ENCODE results near the gene DOCK8. TPM values are rescaled to one million over a fixed set of nuclear protein-coding genes. Genes with fewer than 3 reads are reported as not detected.
A peak's percentile ranks its signal among the peaks of the same experiment; 100 is the strongest.

The DOCK8 gene
- total and polyA plus RNA-seq, 3 donors from 2014 or later, result 46.7 to 63.9 (median 51.4) TPM

- Histone ChIP-seq H3K27me3 (no peaks in the 10 kb centered on the region), H3K4me1 (no peaks in the 10 kb centered on the region), H3K4me3 (no peak overlapping the region), H3K27ac (no peak overlapping the region), H3K9me3 (no peaks in the 10 kb centered on the region), H3K36me3 (ENCODE audit: low read depth, missing control alignments) (no peaks in the 10 kb centered on the region)
- intact Hi-C loops (cut with DNase I; ENCODE audit: low total_unique reads), result no loop called here
- WGBS, 2 donors, result 33 to 78% methylated on average over 2 of the region's 2 CpGs
- TF ChIP-seq, protein P1, sequence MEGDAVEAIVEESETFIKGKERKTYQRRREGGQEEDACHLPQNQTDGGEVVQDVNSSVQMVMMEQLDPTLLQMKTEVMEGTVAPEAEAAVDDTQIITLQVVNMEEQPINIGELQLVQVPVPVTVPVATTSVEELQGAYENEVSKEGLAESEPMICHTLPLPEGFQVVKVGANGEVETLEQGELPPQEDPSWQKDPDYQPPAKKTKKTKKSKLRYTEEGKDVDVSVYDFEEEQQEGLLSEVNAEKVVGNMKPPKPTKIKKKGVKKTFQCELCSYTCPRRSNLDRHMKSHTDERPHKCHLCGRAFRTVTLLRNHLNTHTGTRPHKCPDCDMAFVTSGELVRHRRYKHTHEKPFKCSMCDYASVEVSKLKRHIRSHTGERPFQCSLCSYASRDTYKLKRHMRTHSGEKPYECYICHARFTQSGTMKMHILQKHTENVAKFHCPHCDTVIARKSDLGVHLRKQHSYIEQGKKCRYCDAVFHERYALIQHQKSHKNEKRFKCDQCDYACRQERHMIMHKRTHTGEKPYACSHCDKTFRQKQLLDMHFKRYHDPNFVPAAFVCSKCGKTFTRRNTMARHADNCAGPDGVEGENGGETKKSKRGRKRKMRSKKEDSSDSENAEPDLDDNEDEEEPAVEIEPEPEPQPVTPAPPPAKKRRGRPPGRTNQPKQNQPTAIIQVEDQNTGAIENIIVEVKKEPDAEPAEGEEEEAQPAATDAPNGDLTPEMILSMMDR (IDR thresholded peaks at IDR 0.05), result no peak
- TF ChIP-seq POLR2A (IDR thresholded peaks at IDR 0.05), result no peak
- no peak for DNase-seq
These were observed 223.4 kb downstream of the DOCK8 start for GRCh38 chr9:438066-438465.

DNA sequence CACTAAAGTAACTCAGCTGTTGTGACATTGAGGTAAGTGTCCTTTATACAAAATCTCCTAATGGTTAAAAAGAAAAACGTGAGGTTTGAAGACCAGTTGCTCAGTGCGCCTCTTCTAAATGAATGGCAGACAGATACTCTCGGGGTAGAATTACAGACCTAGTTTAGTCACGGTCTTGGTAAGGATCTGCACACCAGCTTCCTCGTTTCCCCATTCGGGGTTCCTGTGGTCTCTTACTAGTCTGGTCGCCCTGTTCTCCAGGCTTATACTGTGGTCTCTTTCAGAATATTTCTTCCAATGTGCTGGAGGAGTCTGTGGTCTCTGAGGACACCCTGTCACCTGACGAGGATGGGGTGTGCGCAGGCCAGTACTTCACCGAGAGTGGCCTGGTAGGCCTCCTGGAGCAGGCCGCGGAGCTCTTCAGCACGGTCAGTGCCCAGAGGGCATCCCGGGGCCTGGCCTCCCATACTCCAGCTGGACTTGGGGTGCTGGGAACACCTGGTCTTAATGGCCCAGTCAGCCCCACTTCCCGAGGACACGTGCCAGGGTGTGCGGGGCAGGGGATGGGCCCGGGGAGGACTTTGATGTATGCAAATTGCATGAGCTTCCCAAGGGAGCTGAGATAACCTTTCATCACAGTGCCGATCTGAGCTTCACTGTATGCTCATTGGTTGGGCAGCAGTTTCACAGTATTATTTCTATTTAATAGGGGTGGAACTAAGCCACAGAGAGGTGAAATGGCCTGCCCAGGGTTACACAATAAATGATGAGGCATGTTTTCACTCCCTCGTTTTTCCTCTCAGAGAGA lies 224.5 kb downstream of the DOCK8 start:
- H3K27ac ChIP-seq, result no peak overlapping the region
- no peak for TF ChIP-seq POLR2A (IDR thresholded peaks at IDR 0.05)
- TF ChIP-seq, protein P1 (IDR thresholded peaks at IDR 0.05), result no peak
- no peak for DNase-seq
- no peaks in the 10 kb centered on the region for H3K9me3 ChIP-seq
- H3K4me1 ChIP-seq, result no peaks in the 10 kb centered on the region
- H3K27me3 ChIP-seq, result no peaks in the 10 kb centered on the region
- H3K4me3 ChIP-seq, result no peak overlapping the region
- no peaks in the 10 kb centered on the region for H3K36me3 ChIP-seq (ENCODE audit: low read depth, missing control alignments)
- WGBS, 2 donors, result 71 to 77% methylated on average over 20 of the region's 20 CpGs
- intact Hi-C loops (cut with DNase I; ENCODE audit: low total_unique reads), result no loop called here

- WGBS, 2 donors, result 83% methylated on average over 7 of the region's 7 CpGs
- intact Hi-C loops (cut with DNase I; ENCODE audit: low total_unique reads), result no loop called here
- DNase-seq, result no peak
These were observed 226.5 kb downstream of the DOCK8 start for GRCh38 chr9:441126-441525.

GRCh38 chr9:444528-444927 lies 229.9 kb downstream of the DOCK8 start:
- WGBS, 2 donors, result 89 to 100% methylated on average over 1 of the region's 1 CpG
- Histone ChIP-seq H3K4me3 (no peak overlapping the region), H3K27me3 (no peaks in the 10 kb centered on the region), H3K4me1 (no peaks in the 10 kb centered on the region), H3K9me3 (no peaks in the 10 kb centered on the region), H3K27ac (no peak overlapping the region), H3K36me3 (ENCODE audit: low read depth, missing control alignments) (no peaks in the 10 kb centered on the region)
- DNase-seq, result no peak
- intact Hi-C loops (cut with DNase I; ENCODE audit: low total_unique reads), result no loop called here
- TF ChIP-seq, protein P1 (IDR thresholded peaks at IDR 0.05), result no peak
- no peak for TF ChIP-seq POLR2A (IDR thresholded peaks at IDR 0.05)

More at GRCh38 chr9:441126-441525, 226.5 kb downstream of the DOCK8 start:
- no peak overlapping the region for H3K27ac ChIP-seq
- H3K27me3 ChIP-seq, result no peaks in the 10 kb centered on the region
- no peaks in the 10 kb centered on the region for H3K9me3 ChIP-seq
- no peaks in the 10 kb centered on the region for H3K4me1 ChIP-seq
- no peaks in the 10 kb centered on the region for H3K36me3 ChIP-seq (ENCODE audit: low read depth, missing control alignments)
- H3K4me3 ChIP-seq, result no peak overlapping the region
- no peak for TF ChIP-seq POLR2A (IDR thresholded peaks at IDR 0.05)
- TF ChIP-seq, protein P1 (IDR thresholded peaks at IDR 0.05), result no peak

- H3K36me3 ChIP-seq (ENCODE audit: low read depth, missing control alignments), result no peaks in the 10 kb centered on the region
- peak; percentile 35 for DNase-seq
- no peaks in the 10 kb centered on the region for H3K9me3 ChIP-seq
- no peak overlapping the region for H3K4me3 ChIP-seq
- no peaks in the 10 kb centered on the region for H3K27me3 ChIP-seq
- 33 to 37% methylated on average over 3 of the region's 3 CpGs for WGBS, 2 donors
- TF ChIP-seq, protein P1 (IDR thresholded peaks at IDR 0.05), result no peak
- no peak for TF ChIP-seq POLR2A (IDR thresholded peaks at IDR 0.05)
- H3K4me1 ChIP-seq, result no peaks in the 10 kb centered on the region
- intact Hi-C loops (cut with DNase I; ENCODE audit: low total_unique reads), result no loop called here
- no peak overlapping the region for H3K27ac ChIP-seq
These were observed 230.4 kb downstream of the DOCK8 start for GRCh38 chr9:445033-445432.
